GM18508 (cell line): Measurements from ENCODE around the gene GABPB1.
A peak's percentile ranks its signal among the peaks of the same experiment; 100 is the strongest.

Source experiments
- ATAC-seq: cut with Tn5 transposase; IDR thresholded peaks from one replicate; pipeline ENCODE4 v1.9.1; 2021; ENCODE audit warnings: moderate number of reproducible peaks; ENCODE audit not compliant: insufficient read depth, unreplicated experiment

The GABPB1 gene

DNA sequence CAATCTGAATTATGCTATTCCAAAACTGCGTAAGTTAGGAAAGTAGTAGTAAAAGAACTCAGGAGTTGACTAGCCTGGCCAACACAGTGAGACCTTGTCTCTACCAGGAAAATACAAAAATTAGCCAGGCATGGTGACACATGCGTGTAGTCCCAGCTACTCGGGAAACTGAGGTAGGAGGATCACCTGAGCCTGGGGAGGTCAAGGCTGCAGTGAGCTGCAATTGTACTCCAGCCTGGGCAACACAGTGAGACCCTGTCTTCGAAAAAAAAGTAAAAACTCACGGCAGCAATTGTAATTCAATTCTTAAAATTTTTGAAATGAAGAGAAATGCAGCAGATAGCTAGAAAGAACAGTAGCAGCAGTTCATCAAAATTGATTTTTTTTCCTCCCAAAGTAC lies 9.7 kb downstream of the GABPB1 start:
- no peak for ATAC-seq

DNA sequence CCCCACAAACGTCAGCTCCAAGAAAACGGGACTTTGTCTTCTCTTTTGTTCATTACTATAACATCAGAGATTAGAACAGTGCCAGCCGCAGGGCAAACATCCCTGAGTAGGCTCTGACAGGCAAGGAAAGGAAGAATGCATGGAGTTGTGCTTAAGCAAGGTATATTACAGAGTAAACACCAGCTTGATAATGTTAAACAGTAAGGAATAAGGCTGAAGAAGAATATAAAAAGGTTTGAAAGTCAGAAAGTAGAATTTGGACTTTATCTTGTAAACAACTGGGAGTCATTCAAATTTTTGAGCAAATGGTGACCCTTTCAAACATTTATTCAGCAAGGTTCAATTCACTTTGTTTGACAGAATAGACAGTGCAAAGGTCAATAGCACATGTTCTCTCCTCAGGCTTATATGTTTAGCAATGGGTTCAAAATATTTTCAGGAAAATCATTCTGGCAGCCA lies 11.0 kb downstream of the GABPB1 start:
- ATAC-seq: no peak

DNA sequence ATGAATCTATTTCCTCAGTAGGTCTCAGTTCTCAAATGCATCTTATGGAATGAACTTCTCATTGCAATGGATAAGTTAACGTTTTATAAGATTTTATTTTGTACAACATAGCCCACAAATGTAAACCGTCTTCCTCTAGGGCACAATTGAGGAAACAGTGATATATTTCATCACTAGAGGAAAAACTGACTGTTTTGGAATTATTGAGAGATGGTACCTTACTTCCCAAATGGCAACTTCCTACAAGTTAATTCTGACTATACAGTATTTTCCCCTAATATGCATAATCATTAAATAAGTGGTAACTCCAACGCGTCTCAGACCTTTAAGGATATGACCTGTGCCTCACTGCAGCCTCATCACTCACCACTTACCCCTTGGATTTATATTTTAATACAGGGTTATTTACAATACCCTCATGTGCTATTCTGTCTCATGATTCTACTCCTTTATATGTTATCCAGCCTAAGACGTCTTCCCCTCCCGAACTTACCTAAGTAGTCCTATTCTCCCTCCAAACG lies 13.3 kb downstream of the GABPB1 start:
- ATAC-seq: no peak

DNA sequence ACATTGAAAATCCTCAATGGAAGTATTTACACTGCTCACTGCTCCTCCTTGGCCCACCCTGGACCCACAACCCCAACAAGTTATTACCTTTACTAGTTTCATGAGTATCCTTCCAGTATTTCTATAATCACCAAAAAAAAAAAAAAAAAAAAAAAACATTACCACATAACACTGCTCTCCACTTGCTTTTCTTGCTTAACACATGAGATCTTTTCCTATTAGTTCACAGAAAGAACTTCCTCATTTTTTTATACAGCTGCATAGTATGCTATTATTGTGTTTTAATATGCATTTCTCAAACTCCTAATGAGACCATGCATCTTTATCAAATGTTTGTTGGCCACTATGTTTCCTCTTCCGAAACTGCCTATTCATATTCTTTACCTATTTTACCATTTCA lies 14.6 kb downstream of the GABPB1 start:
- ATAC-seq: no peak

DNA sequence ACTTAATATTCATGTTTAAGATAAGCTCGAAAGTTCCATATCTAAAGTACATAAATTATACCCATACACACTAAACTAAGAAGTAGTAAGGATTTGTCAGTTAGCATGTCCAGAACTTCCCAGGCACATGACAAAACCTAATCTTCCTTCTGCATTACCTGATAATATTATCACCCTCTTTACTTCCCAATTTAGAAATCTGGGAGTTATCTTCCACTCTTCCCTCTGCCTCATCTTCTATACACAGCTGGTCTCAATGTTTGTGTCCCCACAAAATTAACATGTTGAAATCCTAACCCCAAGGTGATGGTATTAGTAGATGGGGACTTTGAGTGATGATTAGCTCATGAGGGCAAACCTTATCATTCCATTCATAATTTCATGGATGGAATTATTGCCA lies 15.3 kb downstream of the GABPB1 start:
- no peak for ATAC-seq

DNA sequence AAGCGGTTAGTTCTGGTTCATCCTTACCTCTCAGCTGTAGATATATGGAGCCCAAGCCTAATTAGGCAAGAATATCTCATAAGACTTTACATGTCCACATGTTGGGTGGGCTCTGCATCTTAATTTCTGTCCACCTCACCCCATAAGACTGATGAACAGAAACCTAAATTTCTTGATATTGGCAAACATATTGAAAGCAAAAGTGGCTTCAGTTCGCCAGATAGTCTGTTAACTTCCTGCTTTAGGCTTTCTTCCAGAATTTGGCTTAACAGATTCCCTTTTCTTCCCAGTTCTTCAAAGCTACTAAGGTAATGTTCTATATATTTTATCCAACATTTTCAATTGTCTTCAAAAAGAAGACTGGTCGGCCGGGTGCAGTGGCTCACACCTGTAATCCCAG lies 19.7 kb downstream of the GABPB1 start:
- no peak for ATAC-seq

DNA sequence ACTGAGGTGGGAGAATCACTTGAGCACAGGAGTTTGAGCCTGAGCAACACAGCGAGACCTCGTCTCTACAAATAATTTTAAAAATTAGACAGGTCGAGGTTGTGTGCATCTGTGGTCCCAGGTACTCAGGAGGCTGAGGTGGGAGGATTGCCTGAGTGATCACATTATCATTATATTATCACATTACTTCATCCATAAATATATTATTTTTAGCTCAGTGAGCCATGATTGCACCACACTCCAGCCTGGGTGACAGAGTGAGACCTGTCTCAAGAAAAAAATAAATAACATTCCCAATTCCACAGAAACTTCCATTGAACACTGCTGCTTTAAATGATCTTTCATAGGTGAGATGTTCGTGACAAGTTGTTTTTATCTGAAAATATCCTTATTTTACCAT lies 21.8 kb downstream of the GABPB1 start:
- no peak for ATAC-seq

DNA sequence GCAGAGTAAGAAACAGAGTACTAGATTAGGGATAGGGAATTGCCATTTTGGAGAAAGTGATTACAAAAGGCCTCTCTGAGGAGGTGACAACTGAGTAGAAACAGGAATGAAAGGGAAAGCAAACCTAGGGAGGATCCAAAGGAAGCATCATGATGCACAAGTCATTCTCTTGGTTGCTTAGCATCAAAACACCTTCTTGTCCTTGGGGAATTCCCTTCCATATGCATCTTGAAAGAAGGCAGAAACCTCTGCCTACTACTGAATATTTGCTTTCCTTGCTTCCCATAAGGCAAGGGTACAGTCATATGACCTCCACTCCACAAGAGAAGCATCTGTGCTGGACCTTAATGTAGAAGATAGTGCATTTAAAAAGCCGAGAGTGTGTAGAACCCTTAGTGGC lies 24.1 kb downstream of the GABPB1 start:
- no peak for ATAC-seq

DNA sequence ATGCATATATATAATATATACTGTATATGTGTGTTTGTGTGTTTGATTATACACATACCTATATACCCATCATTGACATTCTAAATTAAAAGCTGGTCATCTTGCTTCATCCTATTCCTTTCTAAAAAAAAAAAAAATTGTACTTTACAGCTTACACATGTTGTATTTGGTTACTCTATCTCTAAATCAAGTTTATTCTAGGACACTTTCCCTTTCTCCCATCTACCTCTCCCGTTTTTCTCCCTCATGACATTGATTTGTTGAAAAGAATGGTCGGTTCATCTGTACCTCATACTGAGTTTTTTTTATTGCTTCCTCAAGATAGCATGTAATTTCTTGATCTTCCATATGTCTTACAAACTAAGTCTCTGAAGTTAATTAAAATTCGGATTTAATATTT lies 26.9 kb downstream of the GABPB1 start:
- no peak for ATAC-seq

DNA sequence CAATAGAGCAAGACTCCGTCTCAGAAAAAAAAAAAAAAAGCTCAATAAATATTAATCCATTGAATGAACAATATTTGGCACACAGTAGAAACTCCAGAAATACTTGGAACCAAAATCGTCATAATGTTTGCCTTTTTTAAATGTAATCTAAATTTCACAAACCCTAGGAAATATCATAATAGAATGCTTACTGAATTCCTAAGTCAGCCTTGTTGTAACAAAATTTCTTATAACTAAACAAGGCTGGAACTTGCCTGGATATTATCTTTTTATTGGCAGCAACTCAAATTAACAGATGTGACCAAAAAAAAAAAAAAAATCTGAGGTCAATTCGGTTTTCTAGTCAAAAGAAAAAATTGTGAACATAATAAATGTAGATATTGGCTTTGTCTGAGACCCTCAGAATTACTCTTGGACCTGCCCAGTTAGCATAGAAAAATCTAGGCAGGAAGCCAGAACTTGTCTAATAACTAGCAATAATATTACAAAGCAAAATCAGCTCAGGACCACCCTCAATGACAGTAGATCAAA lies 33.3 kb downstream of the GABPB1 start:
- no peak for ATAC-seq

DNA sequence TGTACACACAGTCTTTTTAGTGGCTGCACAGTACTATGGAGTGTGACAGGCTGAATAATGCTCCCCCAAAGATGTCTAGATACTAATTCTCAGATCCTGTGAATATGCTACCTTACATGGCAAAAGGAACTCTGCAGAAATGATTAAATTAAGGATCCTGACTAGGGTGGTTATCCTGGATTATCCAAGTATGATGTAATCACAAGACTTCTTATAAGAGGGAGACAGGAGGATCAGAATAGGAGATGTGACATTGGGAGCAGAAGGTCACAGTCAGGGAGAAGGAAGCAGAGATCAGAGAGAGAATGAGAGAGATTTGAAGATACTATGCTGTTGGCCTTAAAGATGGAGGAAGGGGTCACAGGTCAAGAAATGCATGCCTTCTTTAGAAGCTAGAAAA lies 34.5 kb downstream of the GABPB1 start:
- ATAC-seq: no peak

DNA sequence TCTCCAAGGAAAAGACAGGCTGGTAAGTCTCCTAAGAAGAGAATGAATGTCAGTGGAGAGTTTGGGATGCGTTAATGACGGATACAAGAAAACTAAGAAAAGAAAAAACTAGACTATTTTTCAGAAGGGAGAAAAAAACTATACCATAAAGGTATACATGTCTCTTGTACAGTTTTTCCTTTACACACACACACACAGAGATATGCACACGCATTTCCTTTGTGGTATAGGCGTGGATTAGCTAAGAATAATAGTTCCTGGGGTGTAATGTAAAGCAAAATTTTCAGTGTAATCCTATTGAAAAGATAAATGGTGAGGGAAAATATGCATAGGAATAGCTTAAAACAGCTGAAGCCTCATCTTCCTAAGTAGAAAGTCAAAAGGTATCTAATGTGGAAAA lies 36.3 kb downstream of the GABPB1 start:
- ATAC-seq: no peak

DNA sequence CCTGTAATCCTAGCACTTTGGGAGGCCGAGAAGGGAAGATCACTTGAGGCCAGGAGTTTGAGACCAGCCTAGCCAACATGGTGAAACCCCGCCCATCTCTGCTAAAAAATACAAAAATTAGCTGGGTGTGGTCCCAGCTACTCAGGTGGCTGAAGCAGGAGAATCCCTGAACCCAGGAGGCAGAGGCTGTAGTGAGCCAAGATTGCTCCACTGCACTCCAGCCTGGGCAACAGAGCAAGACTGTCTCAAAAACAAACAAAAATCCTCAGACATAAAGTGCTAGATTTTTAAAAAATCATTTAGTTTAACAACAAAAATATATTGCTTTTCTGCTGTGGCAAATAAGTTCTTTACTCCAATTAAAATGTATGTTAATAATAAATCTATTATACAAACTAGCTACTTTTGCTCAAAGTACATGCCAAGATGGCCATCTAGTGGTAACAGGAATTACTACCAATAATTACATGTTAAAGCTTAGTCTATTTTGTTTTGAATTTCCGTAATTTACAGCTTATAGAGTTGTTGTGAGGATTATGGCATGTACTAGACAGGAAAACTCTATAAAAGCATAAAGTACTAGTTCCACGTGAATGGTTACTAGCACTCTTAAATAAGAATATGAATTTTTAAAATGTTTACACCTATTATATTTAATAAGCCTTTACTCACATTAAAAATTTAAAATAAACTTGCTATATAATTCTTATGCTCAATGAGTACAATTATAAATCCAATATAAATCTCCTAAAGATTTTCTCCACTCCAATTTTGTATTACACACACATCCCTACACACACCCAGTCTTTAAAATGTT lies 39.0 kb downstream of the GABPB1 start:
- ATAC-seq: no peak

DNA sequence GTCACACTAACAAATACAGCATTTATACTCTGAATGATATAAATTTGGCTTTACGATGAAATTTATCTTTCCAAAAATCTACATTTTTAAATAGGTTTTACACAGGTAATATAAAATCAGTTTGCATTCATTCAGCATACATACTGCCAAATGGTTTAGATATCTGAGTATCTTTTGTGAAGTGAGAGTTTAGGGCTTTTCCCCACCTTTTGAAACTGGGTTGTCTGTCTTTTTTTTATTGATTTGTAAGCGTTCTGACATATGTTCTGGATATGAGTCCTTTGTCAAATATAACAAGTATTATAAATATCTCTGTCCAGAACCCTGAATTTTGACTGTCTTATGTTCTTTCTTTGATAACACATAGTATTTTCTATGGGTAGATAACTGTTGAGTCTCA lies 42.4 kb downstream of the GABPB1 start:
- no peak for ATAC-seq

DNA sequence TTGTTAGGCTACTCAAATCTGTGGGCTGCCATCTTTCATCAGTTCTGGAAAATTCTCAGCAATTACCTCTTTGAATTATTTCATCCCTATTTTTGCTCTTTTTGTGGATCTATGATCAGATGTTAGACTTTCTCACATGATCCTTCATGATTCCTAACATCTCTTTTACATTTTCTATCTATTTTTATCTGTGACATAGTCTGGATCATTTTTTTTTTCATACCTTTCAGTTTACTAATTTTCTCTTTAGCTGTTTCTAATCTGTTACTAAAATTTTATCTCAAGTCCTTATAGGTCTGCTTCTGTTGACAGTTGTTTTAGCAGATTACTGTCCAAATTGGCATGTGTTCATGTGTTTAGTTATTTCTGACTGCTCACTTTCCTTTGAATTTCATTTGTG lies 47.2 kb downstream of the GABPB1 start:
- ATAC-seq: no peak

DNA sequence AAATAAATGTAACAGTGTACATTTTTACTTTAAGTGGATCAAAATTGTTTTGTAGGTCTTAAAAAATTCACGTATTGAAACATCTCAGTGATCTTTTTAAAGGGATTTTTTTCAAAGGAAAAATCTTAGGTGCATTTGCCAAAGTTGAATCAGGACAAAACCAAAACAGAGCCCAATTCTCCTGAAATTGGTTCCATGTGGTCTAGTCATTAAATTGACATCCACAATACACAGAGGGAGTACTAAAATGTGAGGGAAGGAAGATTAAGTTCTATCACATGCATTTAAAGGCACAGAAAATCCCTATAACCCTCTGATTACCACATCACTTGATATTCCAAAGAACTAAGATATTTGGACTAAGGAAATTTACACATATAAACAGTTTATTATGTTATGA lies 50.2 kb downstream of the GABPB1 start:
- no peak for ATAC-seq

DNA sequence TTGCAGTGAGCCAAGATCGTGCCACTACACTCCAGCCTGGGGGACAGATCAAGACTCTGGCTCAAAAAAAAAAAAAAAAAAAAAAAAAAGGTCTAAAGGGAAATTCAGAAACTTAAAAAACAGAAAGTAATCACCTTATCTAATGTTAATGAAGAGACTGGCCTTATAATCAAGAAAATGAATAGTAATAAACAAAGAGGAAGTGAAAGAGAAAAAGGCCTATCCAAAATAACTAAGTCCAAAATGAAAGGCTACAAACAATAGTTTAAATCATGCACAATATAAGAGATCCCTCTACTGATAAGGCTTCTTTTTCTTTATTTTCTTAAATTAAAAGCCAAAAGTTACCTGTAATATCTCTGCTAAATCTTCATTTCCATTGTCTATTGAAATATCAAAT lies 52.4 kb downstream of the GABPB1 start:
- peak; percentile 52 for ATAC-seq

DNA sequence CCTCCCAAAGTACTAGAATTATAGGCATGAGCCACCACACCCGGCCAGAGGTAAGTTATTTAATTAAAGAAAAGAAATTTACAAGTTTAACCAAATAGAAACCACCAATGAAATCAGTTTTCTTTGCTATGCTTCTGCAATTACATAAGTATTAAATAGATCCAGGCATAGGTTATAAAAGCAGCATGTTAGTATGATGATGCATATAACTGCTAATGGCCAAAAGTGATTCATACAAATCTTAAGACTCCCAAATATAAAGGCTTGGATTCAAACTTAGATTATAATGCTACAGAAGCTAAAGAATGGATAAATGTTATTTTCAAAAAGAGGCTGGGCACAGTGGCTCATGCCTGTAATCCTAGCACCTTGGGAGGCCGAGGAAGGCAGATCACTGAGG lies 56.7 kb downstream of the GABPB1 start:
- no peak for ATAC-seq

DNA sequence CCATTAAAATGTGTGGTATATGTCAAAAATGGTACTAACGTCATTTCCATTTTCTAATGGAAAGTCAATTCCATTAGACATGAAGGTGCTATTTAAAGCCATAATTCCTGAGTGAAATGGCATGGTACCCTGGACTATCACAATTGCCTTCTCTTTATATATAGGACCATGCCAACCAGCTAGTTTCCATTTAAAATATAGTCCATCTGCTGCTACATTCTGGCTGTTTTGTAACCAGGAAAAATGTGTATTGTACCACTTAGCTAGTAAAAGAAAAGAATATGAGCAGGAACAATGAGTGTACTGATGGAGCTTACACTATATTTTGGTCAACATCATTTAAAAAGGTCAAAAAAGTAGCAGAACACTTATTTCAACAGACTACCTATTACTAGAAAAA lies 59.0 kb downstream of the GABPB1 start:
- no peak for ATAC-seq

DNA sequence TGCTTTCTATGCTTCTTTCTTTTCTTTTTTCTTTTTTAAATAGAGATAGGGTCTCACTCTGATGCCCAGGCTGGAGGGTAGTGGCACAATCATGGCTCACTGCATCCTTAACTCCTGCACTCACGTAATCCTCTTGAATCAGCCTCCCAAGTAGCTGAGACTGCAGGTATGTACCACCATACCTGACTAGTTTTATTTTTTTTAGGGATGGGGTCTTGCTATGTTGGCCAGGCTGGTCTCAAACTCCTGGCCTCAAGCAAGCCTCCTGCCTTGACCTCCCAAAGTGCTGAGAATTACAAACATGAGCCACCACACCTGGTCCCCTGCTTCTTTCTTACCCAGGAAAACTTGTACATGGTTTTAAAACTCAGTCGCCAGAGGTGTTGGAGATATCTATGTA lies 65.2 kb downstream of the GABPB1 start:
- ATAC-seq: no peak

DNA sequence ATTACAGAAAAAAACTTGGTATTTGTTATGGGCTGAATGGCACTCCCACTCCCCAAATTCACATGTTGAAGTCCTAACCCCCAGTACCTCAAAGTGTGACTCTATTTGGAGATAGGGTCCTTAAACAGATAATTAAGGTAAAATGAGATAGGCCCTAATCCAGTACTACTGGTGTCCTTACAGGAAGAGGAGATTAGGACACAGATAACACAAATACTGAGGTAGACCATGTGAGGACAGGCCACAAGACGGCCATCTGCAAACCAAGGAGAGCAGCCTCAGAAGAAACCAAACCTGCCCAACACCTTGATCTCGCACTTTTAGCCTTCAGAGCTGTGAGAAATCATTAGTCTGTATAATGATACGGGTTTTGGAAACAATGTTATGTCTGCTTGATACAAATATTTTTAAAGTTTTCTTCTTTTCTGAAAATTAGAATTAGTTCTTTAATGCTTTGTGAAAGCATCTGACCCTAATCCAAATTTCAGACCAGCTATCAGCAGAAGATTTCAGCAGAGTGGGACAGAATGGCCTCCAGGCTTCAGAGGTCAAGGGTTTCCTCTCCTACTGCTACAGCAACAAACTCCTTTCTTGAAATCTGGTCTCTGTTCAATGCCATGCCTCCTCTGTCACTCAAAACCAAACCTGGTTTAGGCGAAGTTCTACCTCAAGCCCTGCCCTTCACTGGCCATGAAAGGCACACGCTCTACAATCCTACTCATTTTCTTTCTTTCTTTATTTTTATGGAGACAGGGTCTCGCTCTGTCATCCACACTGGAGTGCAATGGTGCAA lies 67.5 kb downstream of the GABPB1 start:
- no peak for ATAC-seq
